Panc1 (cell line): Measurements from ENCODE around the gene SLC51B. TPM values are rescaled to one million over a fixed set of nuclear protein-coding genes. Genes with fewer than 3 reads are reported as not detected.
"Not testable (repeated sequence)": the region's sequence is repeated elsewhere in the genome, so short reads cannot be mapped to it uniquely, and the experiment has no call there.

Experiments
- ATAC-seq: fragments of 200-7000 bp; cut with Tn5 transposase; 2 replicates; pipeline ENCODE4 v1.9.1; 2020; ENCODE audit warnings: mild to moderate bottlenecking, moderate library complexity
- BruUV-seq: library from RNA; stranded (reverse); fragments of 400-500 nt; replicated peaks from 2 replicates; lab custom pipeline; 2021; lab: Mats Ljungman, UMichigan
- CTCF ChIA-PET: fragments of 300-600 bp; sonication (Branson Sonifier 250); formaldehyde crosslinking; loops from one replicate; lab custom pipeline; 2022; ENCODE audit warnings: antibody characterized with exemption; lab: Charles Lee
- POLR2A ChIA-PET: fragments of 300-600 bp; sonication (Branson Sonifier 250); formaldehyde crosslinking; loops from one replicate; lab custom pipeline; 2022; ENCODE audit warnings: antibody characterized with exemption; lab: Charles Lee
- DNase-seq: peaks from one replicate; pipeline ENCODE4 v3.0.0-alpha.2; 2010; ENCODE audit warnings: low read depth, low spot score
- H3K27ac ChIP-seq: 2 replicates; pipeline ENCODE4 v1.5.1; 2011; ENCODE audit warnings: mild to moderate bottlenecking, low read length, inconsistent platforms
- H3K27me3 ChIP-seq: fragments of 200-500 bp; sonication (Bioruptor generic); 2 replicates; pipeline ENCODE4 v1.6.0; 2014; ENCODE audit warnings: low read length, inconsistent platforms; ENCODE audit not compliant: control insufficient read depth, insufficient read depth
- H3K36me3 ChIP-seq: fragments of 200-500 bp; sonication (Bioruptor generic); 2 replicates; pipeline ENCODE4 v1.5.1; 2014; ENCODE audit warnings: inconsistent platforms, mild to moderate bottlenecking, low read length, moderate library complexity; ENCODE audit not compliant: control insufficient read depth, insufficient read depth
- H3K4me1 ChIP-seq: 2 replicates; pipeline ENCODE4 v1.5.1; 2011; ENCODE audit warnings: inconsistent platforms, mild to moderate bottlenecking, low read length, moderate library complexity; ENCODE audit not compliant: control insufficient read depth, insufficient read depth
- H3K4me3 ChIP-seq, 2 experiments: 2 replicates each; pipeline ENCODE4 v1.5.1; 2011 to 2012; ENCODE audit warnings: low read depth in 2 of 2, low read length in 2 of 2, mild to moderate bottlenecking in 2 of 2, inconsistent platforms in 1 of 2, moderate library complexity in 1 of 2
- H3K9me3 ChIP-seq: fragments of 200-500 bp; sonication (Bioruptor generic); 2 replicates; pipeline ENCODE4 v1.5.1; 2014; ENCODE audit warnings: low read depth, mild to moderate bottlenecking, inconsistent platforms, low read length, moderate library complexity; ENCODE audit not compliant: control insufficient read depth, insufficient read depth
- POLR2AphosphoS5 ChIP-seq: IDR thresholded peaks from 2 replicates; pipeline ENCODE4 v1.6.1; 2012; ENCODE audit warnings: mild to moderate bottlenecking, low read depth, low read length, moderate library complexity
- SIN3A ChIP-seq: IDR thresholded peaks from 2 replicates; pipeline ENCODE4 v1.6.1; 2012; ENCODE audit warnings: low read depth, mild to moderate bottlenecking, low read length, moderate library complexity, borderline replicate concordance; ENCODE audit not compliant: insufficient read depth
- TCF7L2 ChIP-seq: IDR thresholded peaks from 2 replicates; pipeline ENCODE4 v1.6.1; 2011; ENCODE audit warnings: mild to moderate bottlenecking, low read depth, low read length, inconsistent platforms
- in situ Hi-C: cut with HindIII; loops from 2 replicates; pipeline ENCODE4 v1.10.0; 2016; ENCODE audit warnings: low sequenced_read_pairs, low pct_unique_long_range_greater_than_20kb
- intact Hi-C: fragments of 100-400 bp; cut with micrococcal nuclease; formaldehyde crosslinking; loops from one replicate; pipeline ENCODE4 v1.10.0; 2022; ENCODE audit not compliant: unreplicated experiment
- total RNA-seq: library from RNA; stranded (reverse); gene quantifications from one replicate; pipeline ENCODE4 v1.2.1, GENCODE V29; 2021; ENCODE audit not compliant: unreplicated experiment
- TF ChIP-seq, protein P1 (sequence below), 2 experiments: IDR thresholded peaks; 2 replicates each; pipeline ENCODE4 v1.6.1; 2011 to 2012; ENCODE audit warnings: low read depth in 2 of 2, control low read depth in 1 of 2, low read length in 1 of 2, mild to moderate bottlenecking in 1 of 2, moderate library complexity in 1 of 2; ENCODE audit not compliant: insufficient read depth in 1 of 2
- TF ChIP-seq, protein P2 (sequence below): fragments of 450-650 bp; IDR thresholded peaks from 2 replicates; pipeline ENCODE4 v1.5.1; 2017; ENCODE audit warnings: mild to moderate bottlenecking

SLC51B gene
- total RNA-seq, 1 experiment from 2014 or later = 0.51 TPM

GRCh38 chr15:65091946-65092770 is 47.0 kb downstream of the SLC51B start:
- Histone ChIP-seq H3K36me3 (no peaks in the 10 kb centered on the region), H3K4me1 (peaks cover 10% of the 10 kb centered on the region), H3K27me3 (no peaks in the 10 kb centered on the region), H3K4me3 (no peak overlapping the region), H3K27ac (no peak overlapping the region), H3K9me3 (no peaks in the 10 kb centered on the region)
- intact Hi-C loops (no loop called here), in situ Hi-C loops (no loop called here)
- DNase-seq = no peak
- ChIA-PET POLR2A (no interaction called here), CTCF (no interaction called here)
- no peak for TF ChIP-seq POLR2AphosphoS5
- TF ChIP-seq SIN3A = no peak
- no peak for TF ChIP-seq TCF7L2
- TF ChIP-seq, protein P1, sequence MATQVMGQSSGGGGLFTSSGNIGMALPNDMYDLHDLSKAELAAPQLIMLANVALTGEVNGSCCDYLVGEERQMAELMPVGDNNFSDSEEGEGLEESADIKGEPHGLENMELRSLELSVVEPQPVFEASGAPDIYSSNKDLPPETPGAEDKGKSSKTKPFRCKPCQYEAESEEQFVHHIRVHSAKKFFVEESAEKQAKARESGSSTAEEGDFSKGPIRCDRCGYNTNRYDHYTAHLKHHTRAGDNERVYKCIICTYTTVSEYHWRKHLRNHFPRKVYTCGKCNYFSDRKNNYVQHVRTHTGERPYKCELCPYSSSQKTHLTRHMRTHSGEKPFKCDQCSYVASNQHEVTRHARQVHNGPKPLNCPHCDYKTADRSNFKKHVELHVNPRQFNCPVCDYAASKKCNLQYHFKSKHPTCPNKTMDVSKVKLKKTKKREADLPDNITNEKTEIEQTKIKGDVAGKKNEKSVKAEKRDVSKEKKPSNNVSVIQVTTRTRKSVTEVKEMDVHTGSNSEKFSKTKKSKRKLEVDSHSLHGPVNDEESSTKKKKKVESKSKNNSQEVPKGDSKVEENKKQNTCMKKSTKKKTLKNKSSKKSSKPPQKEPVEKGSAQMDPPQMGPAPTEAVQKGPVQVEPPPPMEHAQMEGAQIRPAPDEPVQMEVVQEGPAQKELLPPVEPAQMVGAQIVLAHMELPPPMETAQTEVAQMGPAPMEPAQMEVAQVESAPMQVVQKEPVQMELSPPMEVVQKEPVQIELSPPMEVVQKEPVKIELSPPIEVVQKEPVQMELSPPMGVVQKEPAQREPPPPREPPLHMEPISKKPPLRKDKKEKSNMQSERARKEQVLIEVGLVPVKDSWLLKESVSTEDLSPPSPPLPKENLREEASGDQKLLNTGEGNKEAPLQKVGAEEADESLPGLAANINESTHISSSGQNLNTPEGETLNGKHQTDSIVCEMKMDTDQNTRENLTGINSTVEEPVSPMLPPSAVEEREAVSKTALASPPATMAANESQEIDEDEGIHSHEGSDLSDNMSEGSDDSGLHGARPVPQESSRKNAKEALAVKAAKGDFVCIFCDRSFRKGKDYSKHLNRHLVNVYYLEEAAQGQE (IDR thresholded peaks at IDR 0.05; ENCODE audit: insufficient read depth in 1 of 2, low read depth in 2 of 2, low read length in 1 of 2) = no peak
- TF ChIP-seq, protein P2, sequence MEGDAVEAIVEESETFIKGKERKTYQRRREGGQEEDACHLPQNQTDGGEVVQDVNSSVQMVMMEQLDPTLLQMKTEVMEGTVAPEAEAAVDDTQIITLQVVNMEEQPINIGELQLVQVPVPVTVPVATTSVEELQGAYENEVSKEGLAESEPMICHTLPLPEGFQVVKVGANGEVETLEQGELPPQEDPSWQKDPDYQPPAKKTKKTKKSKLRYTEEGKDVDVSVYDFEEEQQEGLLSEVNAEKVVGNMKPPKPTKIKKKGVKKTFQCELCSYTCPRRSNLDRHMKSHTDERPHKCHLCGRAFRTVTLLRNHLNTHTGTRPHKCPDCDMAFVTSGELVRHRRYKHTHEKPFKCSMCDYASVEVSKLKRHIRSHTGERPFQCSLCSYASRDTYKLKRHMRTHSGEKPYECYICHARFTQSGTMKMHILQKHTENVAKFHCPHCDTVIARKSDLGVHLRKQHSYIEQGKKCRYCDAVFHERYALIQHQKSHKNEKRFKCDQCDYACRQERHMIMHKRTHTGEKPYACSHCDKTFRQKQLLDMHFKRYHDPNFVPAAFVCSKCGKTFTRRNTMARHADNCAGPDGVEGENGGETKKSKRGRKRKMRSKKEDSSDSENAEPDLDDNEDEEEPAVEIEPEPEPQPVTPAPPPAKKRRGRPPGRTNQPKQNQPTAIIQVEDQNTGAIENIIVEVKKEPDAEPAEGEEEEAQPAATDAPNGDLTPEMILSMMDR = no peak
- no peak for ATAC-seq
- BruUV-seq = no TSS peak

DNA sequence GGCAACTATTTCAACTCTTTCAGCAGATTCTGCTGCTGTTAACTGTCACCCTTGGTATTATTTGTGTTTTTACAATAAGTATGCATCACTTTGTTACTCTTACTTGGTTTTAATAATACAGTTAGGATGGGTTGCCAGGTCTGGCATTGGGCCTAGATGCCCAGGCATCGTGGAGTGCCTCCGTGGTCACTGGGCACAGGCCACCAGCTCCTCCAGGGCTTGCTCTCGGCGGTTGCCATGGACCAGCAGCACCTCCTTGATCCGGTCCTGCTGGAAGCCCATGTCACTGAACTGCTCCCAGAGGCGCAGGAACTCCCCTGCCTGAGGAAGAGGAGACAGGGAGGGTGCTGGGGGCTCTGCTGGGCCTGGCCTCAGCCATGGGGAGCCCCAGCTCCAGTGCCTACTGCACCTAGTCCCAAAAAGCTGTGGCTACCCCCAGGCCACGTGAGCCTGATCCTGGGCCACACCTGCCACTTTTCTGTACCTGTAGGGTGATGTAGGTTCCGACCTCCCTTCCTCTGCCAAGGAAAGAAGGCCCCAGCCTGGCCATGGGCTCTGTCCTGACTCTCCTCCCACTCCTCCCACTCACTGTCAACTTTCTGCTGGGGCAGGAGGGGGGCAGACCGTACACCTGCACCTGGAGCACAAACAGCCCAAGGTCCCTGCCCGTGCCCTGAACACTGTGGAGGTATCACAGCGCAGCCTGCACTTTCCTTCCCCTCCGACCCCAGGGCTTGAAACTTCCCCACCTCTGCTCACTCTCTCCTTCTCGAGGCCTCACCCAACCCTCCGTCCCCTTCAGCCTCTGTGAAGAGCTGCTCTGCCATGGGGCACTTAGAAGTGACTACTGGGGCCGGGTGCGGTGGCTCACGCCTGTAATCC is 48.0 kb downstream of the SLC51B start:
- H3K4me1 ChIP-seq = peaks cover 3% of the 10 kb centered on the region; the same call in 1 of the 2 replicates
- no peak overlapping the region for H3K27ac ChIP-seq
- in situ Hi-C loops = no loop called here
- no TSS peak for BruUV-seq
- CTCF ChIA-PET = no interaction called here
- intact Hi-C loops = no loop called here
- no peaks in the 10 kb centered on the region for H3K9me3 ChIP-seq
- TF ChIP-seq POLR2AphosphoS5 = no peak
- TF ChIP-seq, protein P2 = no peak
- no peak for TF ChIP-seq TCF7L2
- TF ChIP-seq, protein P1 (IDR thresholded peaks at IDR 0.05; ENCODE audit: insufficient read depth in 1 of 2, low read depth in 2 of 2, low read length in 1 of 2) = no peak
- no peak for TF ChIP-seq SIN3A
- POLR2A ChIA-PET = no interaction called here
- no peak overlapping the region for H3K4me3 ChIP-seq
- no peak for DNase-seq
- H3K36me3 ChIP-seq = no peaks in the 10 kb centered on the region
- no peaks in the 10 kb centered on the region for H3K27me3 ChIP-seq
- ATAC-seq = no peak

DNA sequence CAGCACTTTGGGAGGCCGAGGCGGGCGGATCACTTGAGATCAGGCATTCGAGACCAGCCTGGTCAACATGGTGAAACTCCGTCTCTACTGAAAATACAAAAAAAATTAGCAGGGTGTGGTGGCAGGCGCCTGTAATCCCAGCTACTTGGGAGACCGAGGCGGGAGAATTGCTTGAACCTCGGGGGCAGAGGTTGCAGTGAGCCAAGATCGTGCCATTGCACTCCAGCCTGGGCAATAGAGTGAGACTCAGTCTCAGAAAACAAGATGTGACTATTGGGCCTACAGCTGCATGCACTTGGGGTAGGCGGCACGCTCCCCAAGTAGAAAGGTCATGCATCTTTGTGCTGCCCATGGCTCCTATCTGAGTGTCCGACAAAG is 48.6 kb downstream of the SLC51B start:
- H3K36me3 ChIP-seq, H3K4me3 ChIP-seq, BruUV-seq, DNase-seq, in situ Hi-C loops, ATAC-seq, H3K4me1 ChIP-seq, intact Hi-C loops, H3K27me3 ChIP-seq, H3K27ac ChIP-seq, CTCF ChIA-PET, POLR2A ChIA-PET, H3K9me3 ChIP-seq: not testable (repeated sequence)
